ENCODE measurements around the gene GABRB2. TPM values are rescaled to one million over a fixed set of nuclear protein-coding genes. Genes with fewer than 3 reads are reported as not detected.
"Not testable (repeated sequence)": the region's sequence is repeated elsewhere in the genome, so short reads cannot be mapped to it uniquely, and the experiment has no call there.

The GABRB2 gene
- total RNA-seq, 1 experiment from 2014 or later: not detected

GRCh38 chr5:161261668-161262323 lies 284.7 kb downstream of the GABRB2 start:
- H3K27me3 ChIP-seq (replicated peaks): no peaks in the 10 kb centered on the region
- no peaks in the 10 kb centered on the region for H3K4me1 ChIP-seq (replicated peaks)
- H3K9me3 ChIP-seq (replicated peaks): 0 out of 2 replicates have a peak, but pooled peaks cover 2% of the 10 kb centered on the region
- no peak overlapping the region for H3K27ac ChIP-seq
- H3K36me3 ChIP-seq: no peaks in the 10 kb centered on the region
- H3K4me3 ChIP-seq: no peak overlapping the region
- DNase-seq (ENCODE audit: low read depth in 1 of 2, low spot score in 2 of 2): no peak

GRCh38 chr5:161258438-161258837 lies 288.1 kb downstream of the GABRB2 start:
- H3K27me3 ChIP-seq (replicated peaks): no peaks in the 10 kb centered on the region
- no peak overlapping the region for H3K4me3 ChIP-seq
- H3K36me3 ChIP-seq: no peaks in the 10 kb centered on the region
- no peak for DNase-seq (ENCODE audit: low read depth in 1 of 2, low spot score in 2 of 2)
- no peak overlapping the region for H3K27ac ChIP-seq
- no peaks in the 10 kb centered on the region for H3K4me1 ChIP-seq (replicated peaks)
- H3K9me3 ChIP-seq (replicated peaks): peaks cover 5% of the 10 kb centered on the region; the same call in 1 of the 2 replicates

- peaks cover 5% of the 10 kb centered on the region; the same call in 1 of the 2 replicates for H3K9me3 ChIP-seq (replicated peaks)
These were observed 289.6 kb downstream of the GABRB2 start for GRCh38 chr5:161256957-161257356.

GRCh38 chr5:161252955-161253354 lies 293.6 kb downstream of the GABRB2 start:
- not testable (repeated sequence) for H3K27me3 ChIP-seq (replicated peaks); H3K4me3 ChIP-seq; H3K27ac ChIP-seq; H3K9me3 ChIP-seq (replicated peaks); DNase-seq (ENCODE audit: low read depth in 1 of 2, low spot score in 2 of 2); H3K4me1 ChIP-seq (replicated peaks); H3K36me3 ChIP-seq

More at GRCh38 chr5:161256957-161257356, 289.6 kb downstream of the GABRB2 start:
- Histone ChIP-seq H3K27ac (no peak overlapping the region), H3K4me1 (replicated peaks) (no peaks in the 10 kb centered on the region), H3K4me3 (no peak overlapping the region), H3K36me3 (no peaks in the 10 kb centered on the region), H3K27me3 (replicated peaks) (no peaks in the 10 kb centered on the region)
- DNase-seq (ENCODE audit: low read depth in 1 of 2, low spot score in 2 of 2): no peak

GRCh38 chr5:161246749-161247148 lies 299.8 kb downstream of the GABRB2 start:
- Histone ChIP-seq H3K27me3 (replicated peaks) (no peaks in the 10 kb centered on the region), H3K36me3 (no peaks in the 10 kb centered on the region), H3K27ac (no peak overlapping the region), H3K4me1 (replicated peaks) (no peaks in the 10 kb centered on the region), H3K4me3 (no peak overlapping the region), H3K9me3 (replicated peaks) (no peaks in the 10 kb centered on the region)
- DNase-seq (ENCODE audit: low read depth in 1 of 2, low spot score in 2 of 2): no peak

DNA sequence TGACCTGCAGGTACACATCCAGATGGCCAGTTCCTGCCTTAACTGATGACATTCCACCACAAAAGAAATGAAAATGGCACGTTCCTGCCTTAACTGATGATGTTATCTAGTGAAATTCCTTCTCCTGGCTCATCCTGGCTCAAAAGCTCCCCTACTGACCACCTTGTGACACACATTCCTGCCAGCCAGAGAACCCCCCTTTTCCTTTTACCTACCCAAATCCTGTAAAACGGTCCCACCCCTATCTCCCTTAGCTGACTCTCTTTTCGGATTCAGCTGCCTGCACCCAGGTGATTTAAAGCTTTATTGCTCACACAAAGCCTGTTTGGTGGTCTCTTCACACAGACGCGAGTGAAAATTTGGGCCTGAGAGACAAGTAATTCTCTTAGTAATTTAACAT lies 300.7 kb downstream of the GABRB2 start:
- H3K27me3 ChIP-seq (replicated peaks); H3K4me1 ChIP-seq (replicated peaks); H3K4me3 ChIP-seq; H3K36me3 ChIP-seq; DNase-seq (ENCODE audit: low read depth in 1 of 2, low spot score in 2 of 2); H3K9me3 ChIP-seq (replicated peaks); H3K27ac ChIP-seq: not testable (repeated sequence)

Other genes with a start within 250 kb of the GABRB2 start
- gene GABRA6, start 139.0 kb upstream of the GABRB2 start, total RNA-seq (2014; rRNA removed; shearing (Covaris generic)): not detected in 2 replicates